Stimulated activated CD4-positive, alpha-beta T cell treated with anti-CD3 and anti-CD28 coated beads, Interleukin-1b, Interleukin-23, amount 100 ng/mL, for 4 hours (primary cell): ENCODE data around the gene SLC38A1.
"Not testable (repeated sequence)": the region's sequence is repeated elsewhere in the genome, so short reads cannot be mapped to it uniquely, and the experiment has no call there.

Experiments
- DNase-seq, 2 donors: peaks; one replicate each; pipeline ENCODE4 v3.0.0-alpha.2; 2020; ENCODE audit warnings: low read depth in 2 of 2

SLC38A1 gene

GRCh38 chr12:46268583-46269428, at the start of gene SLC38A1:
SLC38A1 (minus strand) TSS chr12:46269043; CDS start chr12:46239800, 29,243 bp downstream.
- peak; percentile 70 to 75 for DNase-seq

- DNase-seq = no peak
Observed at GRCh38 chr12:46318037-46318436, 49.2 kb upstream of the SLC38A1 start.

DNA sequence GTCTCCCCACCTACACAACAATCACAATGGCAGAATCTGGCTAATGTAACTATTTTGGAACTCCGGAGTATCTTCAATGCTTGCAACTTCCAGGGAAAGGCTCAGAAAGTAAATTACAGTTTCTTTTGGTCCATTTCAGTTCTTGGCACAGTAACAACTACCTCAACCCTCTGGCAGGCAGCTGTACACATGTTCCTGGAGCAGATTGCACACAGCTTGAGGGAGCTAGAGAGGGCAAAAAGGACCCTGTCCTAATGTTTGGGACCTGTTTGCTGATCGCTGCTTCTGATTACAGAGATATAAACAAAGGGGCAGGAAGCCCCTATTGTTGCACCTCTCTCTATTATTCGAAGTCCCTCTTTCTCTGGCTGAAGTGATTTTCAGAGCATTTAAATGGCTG, 35.2 kb upstream of the SLC38A1 start:
- no peak for DNase-seq

DNA sequence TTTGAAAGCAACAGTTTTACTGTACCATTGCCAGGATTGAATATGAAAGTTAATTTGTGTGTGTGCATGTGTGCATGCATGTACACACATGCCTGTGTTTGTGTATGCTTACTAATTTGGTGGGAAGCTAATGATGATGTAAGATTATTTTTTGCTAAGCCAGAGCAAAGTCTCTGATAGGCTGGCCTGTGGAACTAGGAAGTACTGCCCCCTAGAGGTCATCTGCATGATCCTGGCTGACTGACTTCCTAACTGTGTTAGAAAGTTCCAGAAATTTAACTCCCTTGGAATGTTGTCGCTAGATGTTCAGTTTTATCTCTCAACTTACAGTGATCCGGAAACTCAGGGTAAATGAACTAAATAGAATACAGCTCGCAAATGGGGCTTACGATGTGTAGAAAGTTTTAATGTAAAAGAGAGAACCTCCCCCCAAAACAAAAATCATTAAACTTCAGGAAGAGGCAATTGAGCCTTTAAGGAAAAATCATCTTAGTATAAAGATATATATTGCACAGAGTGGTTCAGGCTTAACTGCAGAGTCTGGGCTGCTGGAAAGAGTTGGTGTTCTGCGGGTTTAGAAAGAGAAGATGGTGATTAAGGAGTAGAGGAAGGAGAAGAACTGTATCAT, 34.3 kb upstream of the SLC38A1 start:
- peak; percentile 4 to 46 for DNase-seq

- no peak for DNase-seq
Observed at GRCh38 chr12:46300910-46301309, 32.1 kb upstream of the SLC38A1 start.

DNA sequence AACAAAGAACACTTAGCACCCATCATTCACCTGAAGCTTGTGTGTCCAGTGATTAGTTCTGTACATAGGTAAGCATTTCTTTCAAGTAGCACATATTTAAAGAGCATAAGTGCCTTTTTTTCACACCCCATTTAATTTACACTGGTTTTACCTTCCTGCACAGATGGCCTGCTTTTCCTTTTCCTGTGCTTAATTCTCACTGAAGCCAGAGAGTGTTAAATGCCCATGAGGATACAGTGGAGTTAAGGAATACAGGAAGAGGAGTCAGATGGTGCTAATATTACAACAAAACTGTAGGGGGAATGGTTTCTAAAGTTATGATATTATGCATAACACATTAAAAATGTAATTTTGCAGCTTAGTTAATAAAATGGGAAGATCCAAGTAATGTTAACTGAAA, 31.0 kb upstream of the SLC38A1 start:
- no peak for DNase-seq

GRCh38 chr12:46298261-46298660, 29.4 kb upstream of the SLC38A1 start:
- DNase-seq = no peak

- no peak for DNase-seq
Observed at GRCh38 chr12:46296822-46297221, 28.0 kb upstream of the SLC38A1 start.

DNA sequence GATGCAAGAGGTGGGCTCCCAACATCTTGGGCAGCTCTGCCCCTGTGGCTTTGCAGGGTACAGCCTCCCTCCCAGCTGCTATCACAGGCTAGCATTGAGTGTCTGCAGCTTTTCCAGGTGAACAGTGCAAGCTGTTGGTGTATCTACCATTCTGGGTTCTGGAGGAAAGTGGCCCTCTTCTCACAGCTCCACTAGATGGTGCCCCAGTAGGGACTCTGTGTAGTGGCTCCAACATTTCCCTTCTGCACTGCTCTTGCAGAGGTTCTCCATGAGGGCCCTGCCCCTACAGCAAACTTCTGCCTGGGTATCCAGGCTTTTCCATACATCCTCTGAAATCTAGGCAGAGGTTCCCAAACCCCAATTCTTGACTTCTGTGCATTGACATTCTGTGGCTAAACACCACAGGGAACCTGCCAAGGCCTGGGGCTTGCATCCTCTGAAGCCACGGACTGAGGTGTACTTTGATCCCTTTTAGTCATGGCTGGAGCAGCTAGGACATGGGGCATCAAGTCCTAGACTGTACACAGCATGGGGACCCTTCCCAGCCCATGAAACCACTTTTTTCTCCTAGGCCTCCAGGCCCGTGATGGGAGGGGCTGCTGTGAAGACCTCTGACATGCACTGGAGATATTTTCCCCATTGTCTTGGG, 24.0 kb upstream of the SLC38A1 start:
- no peak for DNase-seq

- DNase-seq = not testable (repeated sequence)
Observed at GRCh38 chr12:46291953-46292352, 23.1 kb upstream of the SLC38A1 start.

DNA sequence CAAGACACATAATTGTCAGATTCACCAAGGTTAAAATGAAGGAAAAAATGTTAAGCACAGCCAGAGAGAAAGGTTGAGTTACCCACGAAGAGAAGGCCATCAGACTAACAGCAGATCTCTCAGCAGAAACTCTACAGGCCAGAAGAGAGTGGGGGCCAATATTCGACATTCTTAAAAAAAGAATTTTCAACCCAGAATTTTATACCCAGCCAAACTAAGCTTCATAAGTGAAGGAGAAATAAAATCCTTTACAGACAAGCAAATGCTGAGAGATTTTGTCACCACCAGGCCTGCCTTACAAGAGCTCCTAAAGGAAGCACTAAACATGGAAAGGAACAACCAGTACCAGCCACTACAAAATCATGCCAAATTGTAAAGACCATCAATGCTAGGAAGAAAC, 16.3 kb upstream of the SLC38A1 start:
- not testable (repeated sequence) for DNase-seq

GRCh38 chr12:46282829-46283228, 14.0 kb upstream of the SLC38A1 start:
- no peak for DNase-seq

DNA sequence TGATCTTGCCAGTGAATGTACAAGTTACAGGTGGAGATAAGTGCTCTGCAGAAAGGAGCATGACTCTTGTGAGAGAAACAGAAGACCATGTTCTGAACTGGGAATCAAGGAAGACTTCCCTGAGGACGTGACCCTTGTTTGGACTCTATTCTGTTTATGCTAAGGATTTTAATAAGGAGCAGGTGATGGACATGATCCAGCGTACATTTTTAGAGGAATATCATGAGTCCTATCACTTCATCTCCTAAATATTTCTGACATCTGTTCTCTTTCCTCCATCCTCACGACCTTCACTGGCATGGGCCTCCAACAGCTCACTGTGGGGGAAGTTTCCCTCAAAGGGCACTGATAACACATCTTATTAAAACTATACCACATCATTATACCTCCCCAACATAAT, 7.9 kb upstream of the SLC38A1 start:
- DNase-seq = no peak

DNA sequence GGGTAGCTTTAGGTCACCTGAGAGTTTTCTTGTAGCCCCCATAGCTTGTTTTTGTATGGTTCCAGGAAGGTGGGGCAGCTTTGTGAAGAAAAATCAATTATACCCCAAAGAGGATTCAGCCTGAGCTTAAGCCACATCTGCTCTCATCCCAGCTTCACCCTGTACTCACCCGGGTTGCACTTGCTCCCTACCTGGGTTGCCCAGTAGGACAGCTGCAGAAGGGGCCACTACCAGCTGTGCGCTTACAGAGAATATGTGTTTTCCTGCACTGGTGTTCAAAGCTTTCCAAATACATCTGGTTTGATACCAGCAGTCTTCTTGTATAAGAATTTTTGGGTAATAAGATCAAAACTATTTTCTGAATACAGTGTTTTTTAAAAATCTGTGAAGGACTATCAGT, 3.0 kb upstream of the SLC38A1 start:
- no peak for DNase-seq

GRCh38 chr12:46269429-46270241, 792 bp upstream of the SLC38A1 start:
- DNase-seq = peak; percentile 49 to 55

GRCh38 chr12:46267825-46268582, 839 bp downstream of the SLC38A1 start:
- DNase-seq = peak; percentile 23 to 33

GRCh38 chr12:46267575-46267824, 1.3 kb downstream of the SLC38A1 start:
- peak in 1 of 2 donors; percentile 32 for DNase-seq

DNA sequence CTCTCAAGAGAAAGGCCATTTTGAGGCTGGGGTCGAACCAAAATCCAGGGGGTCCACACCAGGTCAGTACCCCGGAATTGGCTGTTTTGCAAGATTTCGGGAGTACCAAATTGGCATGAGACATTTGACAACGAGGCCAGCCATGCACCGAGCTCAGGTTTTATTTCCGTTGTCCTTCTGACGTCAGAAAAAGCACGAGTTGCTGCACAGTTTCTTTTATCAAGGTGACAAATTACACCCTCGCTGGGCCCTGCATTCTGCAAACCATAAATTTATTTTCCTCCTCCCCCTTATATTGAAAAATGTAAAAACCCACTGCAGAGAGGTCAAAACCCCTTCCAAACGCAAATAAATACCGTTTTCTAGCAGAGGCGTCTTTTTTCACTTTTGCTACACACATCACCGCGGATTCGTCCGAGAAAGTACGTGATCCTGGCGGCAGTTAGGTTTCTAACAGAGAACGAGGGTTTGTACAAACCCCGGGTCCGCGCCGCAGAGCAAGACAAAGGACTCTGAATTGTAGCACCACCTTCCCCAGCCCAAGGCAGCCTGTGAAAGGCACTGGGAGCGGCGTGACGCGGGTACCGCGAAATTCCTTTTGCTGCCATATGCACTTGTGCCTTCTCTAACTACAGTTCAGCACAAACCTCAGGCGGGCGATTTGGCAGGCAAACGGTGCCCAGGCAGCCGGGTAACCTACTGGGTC, 1.8 kb downstream of the SLC38A1 start:
- DNase-seq = peak; percentile 36 to 44

- peak in 1 of 2 donors; percentile 16 for DNase-seq
Observed at GRCh38 chr12:46266382-46266791, 2.5 kb downstream of the SLC38A1 start.

DNA sequence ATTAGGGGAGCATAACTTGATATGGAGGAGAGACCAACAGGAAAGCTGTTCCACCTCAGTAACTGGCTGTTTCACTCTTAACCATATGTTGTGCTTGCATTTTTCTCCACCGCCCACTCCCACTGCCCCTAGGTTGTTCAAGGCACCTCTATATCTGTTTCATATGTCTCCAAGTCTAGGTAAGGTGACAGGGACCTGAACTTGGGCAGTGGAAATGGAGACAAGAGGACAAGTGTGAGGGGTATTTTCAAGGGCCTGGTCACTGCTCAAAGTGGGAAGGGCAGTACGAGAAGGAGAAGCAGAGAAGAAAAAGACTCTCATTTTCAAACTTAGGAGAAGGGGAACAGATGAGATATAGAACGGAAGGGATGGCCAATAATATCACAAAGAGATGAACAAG, 3.1 kb downstream of the SLC38A1 start:
- no peak for DNase-seq

GRCh38 chr12:46265102-46265501, 3.7 kb downstream of the SLC38A1 start:
- DNase-seq = no peak
